HTR-8/SVneo (cell line): Measurements from ENCODE around the gene MMP7.
A peak's percentile ranks its signal among the peaks of the same experiment; 100 is the strongest.
"Not testable (repeated sequence)": the region's sequence is repeated elsewhere in the genome, so short reads cannot be mapped to it uniquely, and the experiment has no call there.

Experiments used
- DNase-seq: peaks from one replicate; pipeline ENCODE4 v3.0.0; 2011; ENCODE audit warnings: low spot score, mixed read lengths; ENCODE audit not compliant: insufficient read length
- FAIRE-seq: peaks from 2 replicates; lab custom pipeline; 2011; peaks lifted over from hg19 to GRCh38; lab: Jason Lieb, UNC

Gene MMP7

GRCh38 chr11:102545701-102546100, 15.2 kb upstream of the MMP7 start:
- DNase-seq (no peak), FAIRE-seq (peak; percentile 75)

GRCh38 chr11:102544594-102544993, 14.0 kb upstream of the MMP7 start:
- DNase-seq, result no peak
- FAIRE-seq, result no peak

GRCh38 chr11:102539567-102539966, 9.0 kb upstream of the MMP7 start:
- FAIRE-seq (peak; percentile 82), DNase-seq (no peak)

- FAIRE-seq (no peak), DNase-seq (no peak)
These were observed 8.4 kb upstream of the MMP7 start for GRCh38 chr11:102538932-102539331.

- peak; percentile 19 for DNase-seq
- FAIRE-seq, result peak; percentile 80
These were observed 3.8 kb upstream of the MMP7 start for GRCh38 chr11:102534261-102534872.

DNA sequence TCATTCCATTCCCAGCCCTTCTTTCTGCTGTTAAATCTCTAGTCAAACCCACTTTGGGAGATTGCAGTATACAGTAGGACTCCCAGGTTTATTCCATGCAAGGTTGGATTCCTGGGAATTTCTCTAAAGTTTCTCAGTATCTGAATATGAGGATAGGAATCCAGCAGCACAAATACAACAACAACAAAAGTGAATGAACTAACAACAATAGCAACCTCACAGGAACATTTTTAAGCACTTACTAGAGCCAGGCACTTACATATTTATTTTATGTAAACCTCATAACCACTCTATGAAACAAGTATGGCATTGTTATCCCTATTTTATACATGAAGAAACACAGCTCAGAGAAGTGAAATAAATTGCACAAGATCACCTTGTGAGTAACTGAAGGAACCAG, 1.9 kb downstream of the MMP7 start:
- FAIRE-seq (peak; percentile 44), DNase-seq (no peak)

- FAIRE-seq, result no peak
- no peak for DNase-seq
These were observed 2.9 kb downstream of the MMP7 start for GRCh38 chr11:102527684-102528083.

DNA sequence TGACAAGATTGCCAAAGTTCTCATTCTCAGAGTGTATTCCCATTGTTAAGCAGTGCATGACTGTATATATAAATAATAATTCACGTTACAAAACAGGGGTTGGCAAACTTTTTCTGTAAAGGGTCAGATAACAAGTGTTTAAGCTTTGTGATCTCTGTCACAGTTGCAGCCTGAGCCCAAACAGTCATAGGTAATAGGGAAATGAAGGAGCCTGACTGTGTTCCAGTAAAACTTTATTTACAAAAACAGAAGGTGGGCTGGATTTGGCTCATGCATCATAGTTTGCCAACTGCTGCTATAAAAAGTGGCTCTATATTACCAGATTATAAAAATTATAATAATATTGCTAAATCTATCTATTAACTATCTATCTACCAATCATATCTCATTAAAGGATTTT, 3.5 kb downstream of the MMP7 start:
- FAIRE-seq (no peak), DNase-seq (no peak)

- DNase-seq, result no peak
- FAIRE-seq, result no peak
These were observed 6.7 kb downstream of the MMP7 start for GRCh38 chr11:102523887-102524286.

DNA sequence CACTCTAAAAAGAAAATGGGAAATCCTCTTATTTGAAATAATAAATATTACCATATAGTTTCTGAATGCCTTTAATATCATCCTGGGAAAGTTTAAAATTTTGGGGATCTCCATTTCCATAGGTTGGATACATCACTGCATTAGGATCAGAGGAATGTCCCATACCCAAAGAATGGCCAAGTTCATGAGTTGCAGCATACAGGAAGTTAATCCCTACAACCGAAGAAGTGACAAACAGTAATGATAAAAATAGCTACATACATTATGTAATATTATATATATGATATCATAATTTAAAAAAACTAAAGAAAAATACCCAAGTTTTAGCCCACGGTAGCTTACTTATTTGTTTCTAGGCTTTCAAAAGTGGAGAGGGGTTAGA, 7.4 kb downstream of the MMP7 start:
- FAIRE-seq (no peak), DNase-seq (no peak)

- FAIRE-seq (no peak), DNase-seq (no peak)
These were observed 8.0 kb downstream of the MMP7 start for GRCh38 chr11:102522312-102523188.

DNA sequence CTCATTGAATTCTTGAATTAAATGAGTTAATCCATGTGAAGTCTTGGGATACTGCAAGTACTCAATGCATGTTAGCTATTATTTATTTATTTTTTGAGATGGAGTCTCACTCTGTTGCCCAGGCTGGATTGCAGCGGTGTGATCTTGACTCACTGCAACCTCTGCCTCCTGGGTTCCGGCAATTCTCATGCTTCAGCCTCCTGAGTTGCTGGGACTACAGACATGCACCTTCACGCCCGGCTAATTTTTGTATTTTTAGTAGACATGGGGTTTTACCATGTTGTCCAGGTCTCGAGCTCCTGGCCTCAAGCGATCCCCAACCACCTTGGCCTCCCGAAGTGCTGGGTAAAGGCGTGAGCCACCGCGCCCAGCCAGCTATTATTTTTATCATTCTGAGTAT, 9.4 kb downstream of the MMP7 start:
- FAIRE-seq, result peak; percentile 4
- DNase-seq, result no peak

GRCh38 chr11:102520514-102520913, 10.0 kb downstream of the MMP7 start:
- FAIRE-seq, result no peak
- no peak for DNase-seq

GRCh38 chr11:102518296-102519094, 12.1 kb downstream of the MMP7 start:
- peak; percentile 87 for FAIRE-seq

GRCh38 chr11:102517670-102518069, 12.9 kb downstream of the MMP7 start:
- DNase-seq (no peak), FAIRE-seq (no peak)

More at GRCh38 chr11:102518296-102519094, 12.1 kb downstream of the MMP7 start:
- DNase-seq, result no peak

GRCh38 chr11:102516179-102516578, 14.4 kb downstream of the MMP7 start:
- FAIRE-seq (peak; percentile 71), DNase-seq (no peak)

DNA sequence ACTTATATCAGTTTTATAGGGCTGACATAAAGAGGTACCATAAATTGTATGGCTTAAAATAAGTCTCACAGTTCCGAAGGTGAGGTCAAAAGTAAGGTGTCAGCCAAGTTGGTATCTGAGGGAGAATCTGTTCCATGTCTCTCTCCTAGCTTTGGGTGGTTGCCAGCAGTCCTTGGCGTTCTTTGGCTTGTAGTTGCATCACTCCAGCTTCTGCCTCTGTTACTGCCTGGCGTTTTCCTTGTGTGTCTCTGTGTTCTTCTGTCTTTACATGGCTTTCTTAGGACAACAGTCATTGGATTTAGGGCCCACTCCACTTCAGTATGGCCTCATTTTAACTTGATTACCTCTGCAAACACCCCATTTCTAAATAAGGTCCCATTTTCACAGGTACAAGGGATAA, 16.7 kb downstream of the MMP7 start:
- DNase-seq, result no peak
- FAIRE-seq, result no peak

DNA sequence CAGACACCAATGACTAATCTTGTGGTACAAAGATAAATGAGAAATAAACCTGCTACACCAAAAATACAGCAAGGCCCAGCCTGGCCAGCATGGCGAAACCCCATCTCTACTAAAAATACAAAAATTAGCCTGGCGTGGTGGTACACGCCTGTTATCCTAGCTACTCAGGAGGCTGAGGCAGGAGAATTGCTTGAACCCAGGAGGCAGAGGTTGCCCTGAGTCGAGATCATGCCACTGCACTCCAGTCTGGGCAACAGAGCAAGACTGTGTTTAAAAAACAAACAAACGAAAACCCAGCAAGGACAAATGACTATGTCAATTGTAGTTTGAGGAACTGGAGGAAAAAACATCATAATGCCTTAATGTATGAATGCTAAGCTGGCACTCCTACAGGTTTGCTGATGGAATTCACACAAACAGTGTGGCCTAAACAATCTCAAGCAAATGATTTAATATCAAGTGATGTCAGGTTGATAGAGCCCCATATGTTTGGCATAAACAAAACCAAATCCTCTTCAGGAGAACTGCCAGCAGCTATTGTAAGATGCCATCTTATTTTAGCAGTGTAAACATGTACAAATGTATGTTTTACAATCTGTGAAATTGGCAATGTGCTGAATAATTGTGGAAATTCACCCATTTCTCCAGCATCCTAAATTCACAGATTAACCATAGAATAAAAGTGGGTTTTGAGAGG, 20.0 kb downstream of the MMP7 start:
- FAIRE-seq (peak; percentile 82), DNase-seq (no peak)

- FAIRE-seq, DNase-seq: not testable (repeated sequence)
These were observed 27.7 kb downstream of the MMP7 start for GRCh38 chr11:102502831-102503230.

GRCh38 chr11:102500829-102501228, 29.7 kb downstream of the MMP7 start:
- FAIRE-seq, result no peak
- DNase-seq, result no peak
